ENCODE measurements around the gene AP3B1. TPM values are rescaled to one million over a fixed set of nuclear protein-coding genes. Genes with fewer than 3 reads are reported as not detected.

Gene AP3B1
- total RNA-seq, 2 donors from 2014 or later: 46.1 to 46.5 TPM

GRCh38 chr5:78308703-78309102 lies 14.2 kb upstream of the AP3B1 start:
- DNase-seq (ENCODE audit: low spot score in 2 of 2) (no peak), ATAC-seq (no peak)
- no peaks in the 10 kb centered on the region for H3K36me3 Mint-ChIP-seq
- no peaks in the 10 kb centered on the region for H3K9me3 Mint-ChIP-seq
- no peak overlapping the region for H3K27ac Mint-ChIP-seq

- DNase-seq (ENCODE audit: low spot score in 2 of 2) (no peak), ATAC-seq (no peak)
- Mint-ChIP-seq H3K9me3 (no peaks in the 10 kb centered on the region), H3K36me3 (no peaks in the 10 kb centered on the region), H3K27ac (no peak overlapping the region)
Observed at GRCh38 chr5:78300464-78301045, 6.1 kb upstream of the AP3B1 start.

GRCh38 chr5:78295035-78295961 lies 800 bp upstream of the AP3B1 start:
- H3K36me3 Mint-ChIP-seq: peaks cover 13 to 18% of the 10 kb centered on the region in 2 donors
- ATAC-seq (peak; percentile 21 to 41), DNase-seq (ENCODE audit: low spot score in 2 of 2) (peak; percentile 52 to 59)
- H3K9me3 Mint-ChIP-seq: no peaks in the 10 kb centered on the region
- H3K27ac Mint-ChIP-seq: peak overlapping the region; percentile 99 to 100

DNA sequence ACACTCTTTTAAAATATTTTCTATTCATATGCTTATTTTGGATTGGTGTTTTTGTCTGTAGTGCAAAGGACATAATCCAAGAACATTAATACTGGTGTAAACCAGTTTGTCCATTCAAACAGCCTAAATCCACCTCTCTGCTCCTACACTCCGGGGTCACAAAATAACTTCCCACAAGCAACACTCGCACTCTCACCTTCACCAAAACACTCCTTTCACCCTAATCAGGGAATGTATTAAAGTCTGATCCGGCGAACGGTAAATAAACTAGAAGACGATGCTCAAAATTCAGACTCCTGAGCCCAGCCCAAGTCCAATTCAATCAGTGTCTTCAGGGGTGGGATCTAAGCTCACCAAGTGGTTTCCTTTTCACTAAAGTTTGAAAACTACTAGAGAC lies 649 bp downstream of the AP3B1 start:
- DNase-seq (ENCODE audit: low spot score in 2 of 2) (no peak), ATAC-seq (no peak)
- Mint-ChIP-seq H3K36me3 (peaks cover 13 to 18% of the 10 kb centered on the region in 2 donors), H3K9me3 (no peaks in the 10 kb centered on the region), H3K27ac (peak overlapping the region; percentile 99 to 100)

DNA sequence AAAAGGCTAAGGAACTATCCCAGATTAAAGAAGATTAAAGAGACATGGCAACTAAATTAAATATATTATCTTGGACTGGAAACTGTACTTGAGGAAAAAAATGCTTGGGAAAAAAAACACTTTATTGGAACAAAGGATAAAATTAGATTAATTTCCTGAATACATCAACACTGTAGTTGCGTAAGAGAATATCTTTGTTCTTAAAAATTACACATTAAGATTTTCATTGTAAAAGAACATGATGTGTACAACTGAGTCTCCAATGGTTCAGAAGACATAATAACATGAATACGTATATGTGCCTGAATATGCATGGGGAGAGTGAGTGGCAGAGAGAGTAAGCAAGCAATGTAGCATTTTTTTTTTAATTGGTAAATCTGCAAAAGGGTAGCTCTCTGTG lies 2.8 kb downstream of the AP3B1 start:
- ATAC-seq (no peak), DNase-seq (ENCODE audit: low spot score in 2 of 2) (no peak)
- Mint-ChIP-seq H3K36me3 (peaks cover 13 to 18% of the 10 kb centered on the region in 2 donors), H3K27ac (no peak overlapping the region), H3K9me3 (no peaks in the 10 kb centered on the region)

DNA sequence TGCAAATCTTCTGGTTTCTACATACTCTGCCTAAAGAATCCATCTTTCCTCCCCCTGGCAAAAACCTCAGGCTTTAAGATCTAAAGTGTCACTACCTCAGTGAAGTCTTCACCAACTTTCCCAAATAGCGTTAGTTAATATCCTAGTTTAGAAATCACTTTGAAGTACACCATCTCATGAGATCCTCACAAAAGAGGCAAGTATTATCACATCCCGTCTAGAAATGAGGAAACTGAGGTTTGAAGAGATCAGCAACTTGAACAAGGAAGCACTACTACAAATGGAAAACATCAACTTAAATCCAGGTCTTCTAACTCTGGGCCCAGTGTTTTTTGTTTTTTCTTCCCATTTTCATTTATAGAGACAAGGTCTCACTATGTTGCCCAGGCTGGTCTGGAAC lies 4.6 kb downstream of the AP3B1 start:
- no peak overlapping the region for H3K27ac Mint-ChIP-seq
- H3K36me3 Mint-ChIP-seq: peaks cover 20 to 27% of the 10 kb centered on the region in 2 donors
- ATAC-seq (no peak), DNase-seq (ENCODE audit: low spot score in 2 of 2) (no peak)
- H3K9me3 Mint-ChIP-seq: peaks cover 0 to 11% of the 10 kb centered on the region in 2 donors

DNA sequence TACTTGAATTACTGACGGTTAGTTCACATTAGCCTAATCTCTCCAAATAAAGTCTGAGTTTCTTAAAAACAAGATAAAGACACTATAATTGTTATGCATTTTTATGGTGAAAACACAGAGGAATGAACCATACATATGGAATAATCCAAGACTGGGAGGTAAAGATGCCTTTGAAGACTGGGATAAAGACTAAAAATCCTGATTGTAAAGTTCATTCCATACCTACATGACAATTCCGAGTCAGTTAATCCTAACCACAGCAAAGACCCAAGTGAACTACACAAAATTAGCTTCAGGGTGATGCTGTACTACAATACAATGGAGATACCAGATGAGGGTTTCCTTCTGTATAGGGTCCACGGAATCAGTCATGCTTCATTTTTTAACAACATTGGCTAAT lies 6.3 kb downstream of the AP3B1 start:
- Mint-ChIP-seq H3K36me3 (peaks cover 7 to 14% of the 10 kb centered on the region in 2 donors), H3K27ac (no peak overlapping the region), H3K9me3 (peaks cover 0 to 11% of the 10 kb centered on the region in 2 donors)
- ATAC-seq (no peak), DNase-seq (ENCODE audit: low spot score in 2 of 2) (no peak)

DNA sequence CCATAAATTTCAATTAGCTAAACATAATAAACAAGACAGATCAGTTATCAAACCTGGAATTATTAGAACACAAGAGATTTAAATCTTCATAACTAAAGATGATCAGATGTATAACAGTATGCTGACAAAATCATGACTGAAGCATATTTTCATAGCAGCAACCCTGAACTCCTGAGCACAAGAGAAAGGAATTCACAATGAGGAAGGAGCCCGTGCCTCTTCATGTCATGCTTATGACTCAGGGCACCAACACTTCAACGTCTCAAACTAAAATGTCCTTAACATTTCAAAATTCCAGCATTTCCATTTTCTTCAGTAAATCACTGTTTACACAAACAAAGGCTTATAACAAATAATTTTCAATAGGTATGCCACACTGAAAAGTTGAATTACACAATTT lies 6.7 kb downstream of the AP3B1 start:
- ATAC-seq: no peak
- peaks cover 7 to 14% of the 10 kb centered on the region in 2 donors for H3K36me3 Mint-ChIP-seq
- DNase-seq (ENCODE audit: low spot score in 2 of 2): no peak

DNA sequence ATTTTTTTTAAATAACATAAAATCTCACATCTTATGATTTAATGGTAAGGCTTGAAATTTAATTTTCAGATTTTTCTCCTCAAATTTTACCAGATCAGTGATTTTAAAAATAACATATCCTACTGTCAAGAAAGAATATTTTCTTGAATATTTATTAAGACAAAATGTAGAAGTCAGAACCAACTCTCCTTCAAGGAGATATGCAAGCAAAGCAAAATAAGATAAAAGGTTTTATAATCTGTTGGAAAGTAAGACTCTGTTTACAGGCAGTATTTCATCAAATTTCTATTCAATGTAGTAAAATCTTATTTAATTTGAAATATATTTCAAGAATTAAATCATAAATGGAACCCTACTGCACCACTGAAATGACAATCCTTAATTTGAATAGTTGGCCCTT lies 7.3 kb downstream of the AP3B1 start:
- no peak for ATAC-seq
- no peak overlapping the region for H3K27ac Mint-ChIP-seq
- peaks cover 0 to 11% of the 10 kb centered on the region in 2 donors for H3K9me3 Mint-ChIP-seq
- no peak for DNase-seq (ENCODE audit: low spot score in 2 of 2)
- peaks cover 7 to 14% of the 10 kb centered on the region in 2 donors for H3K36me3 Mint-ChIP-seq

More for the DNA sequence above, 6.7 kb downstream of the AP3B1 start:
- Mint-ChIP-seq H3K9me3 (peaks cover 0 to 11% of the 10 kb centered on the region in 2 donors), H3K27ac (no peak overlapping the region)

GRCh38 chr5:78286290-78286689 lies 8.2 kb downstream of the AP3B1 start:
- H3K9me3 Mint-ChIP-seq: peaks cover 0 to 11% of the 10 kb centered on the region in 2 donors
- no peak overlapping the region for H3K27ac Mint-ChIP-seq
- DNase-seq (ENCODE audit: low spot score in 2 of 2) (no peak), ATAC-seq (no peak)
- peaks cover 7 to 14% of the 10 kb centered on the region in 2 donors for H3K36me3 Mint-ChIP-seq

GRCh38 chr5:78283802-78284201 lies 10.7 kb downstream of the AP3B1 start:
- DNase-seq (ENCODE audit: low spot score in 2 of 2) (no peak), ATAC-seq (no peak)
- H3K27ac Mint-ChIP-seq: no peak overlapping the region
- peaks cover 0 to 11% of the 10 kb centered on the region in 2 donors for H3K9me3 Mint-ChIP-seq
- H3K36me3 Mint-ChIP-seq: peaks cover 7 to 14% of the 10 kb centered on the region in 2 donors

- DNase-seq (ENCODE audit: low spot score in 2 of 2): no peak
- H3K27ac Mint-ChIP-seq: no peak overlapping the region
- no peak for ATAC-seq
- H3K9me3 Mint-ChIP-seq: peaks cover 0 to 11% of the 10 kb centered on the region in 2 donors
- peaks cover 7 to 14% of the 10 kb centered on the region in 2 donors for H3K36me3 Mint-ChIP-seq
Observed at GRCh38 chr5:78283105-78283504, 11.4 kb downstream of the AP3B1 start.

- no peak overlapping the region for H3K27ac Mint-ChIP-seq
- H3K36me3 Mint-ChIP-seq: peaks cover 2 to 4% of the 10 kb centered on the region in 2 donors
- H3K9me3 Mint-ChIP-seq: peaks cover 0 to 2% of the 10 kb centered on the region in 2 donors
- DNase-seq (ENCODE audit: low spot score in 2 of 2): no peak
- ATAC-seq: no peak
Observed at GRCh38 chr5:78280261-78280660, 14.2 kb downstream of the AP3B1 start.

GRCh38 chr5:78279194-78279593 lies 15.3 kb downstream of the AP3B1 start:
- Mint-ChIP-seq H3K27ac (no peak overlapping the region), H3K36me3 (no peaks in the 10 kb centered on the region), H3K9me3 (no peaks in the 10 kb centered on the region)
- DNase-seq (ENCODE audit: low spot score in 2 of 2): no peak
- ATAC-seq: no peak

DNA sequence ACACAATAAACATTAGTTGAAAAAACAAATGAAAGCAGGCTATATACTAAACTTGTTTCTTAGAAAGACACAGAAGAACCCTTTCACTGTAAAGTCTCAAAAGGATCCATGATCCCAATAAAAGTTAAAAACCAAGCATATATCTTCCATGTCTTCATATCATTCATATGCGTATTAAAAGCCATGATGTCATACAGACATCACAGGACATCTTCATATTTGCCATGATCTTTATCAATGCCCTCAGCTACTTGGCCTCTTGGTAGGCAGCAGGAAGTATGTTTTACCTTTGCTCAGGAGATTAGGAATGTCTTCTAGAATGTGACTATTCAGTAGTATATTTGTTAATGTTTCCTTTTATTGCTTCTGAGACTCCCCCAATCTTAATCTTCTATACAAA lies 16.8 kb downstream of the AP3B1 start:
- Mint-ChIP-seq H3K36me3 (no peaks in the 10 kb centered on the region), H3K27ac (no peak overlapping the region), H3K9me3 (no peaks in the 10 kb centered on the region)
- ATAC-seq (no peak), DNase-seq (ENCODE audit: low spot score in 2 of 2) (no peak)

DNA sequence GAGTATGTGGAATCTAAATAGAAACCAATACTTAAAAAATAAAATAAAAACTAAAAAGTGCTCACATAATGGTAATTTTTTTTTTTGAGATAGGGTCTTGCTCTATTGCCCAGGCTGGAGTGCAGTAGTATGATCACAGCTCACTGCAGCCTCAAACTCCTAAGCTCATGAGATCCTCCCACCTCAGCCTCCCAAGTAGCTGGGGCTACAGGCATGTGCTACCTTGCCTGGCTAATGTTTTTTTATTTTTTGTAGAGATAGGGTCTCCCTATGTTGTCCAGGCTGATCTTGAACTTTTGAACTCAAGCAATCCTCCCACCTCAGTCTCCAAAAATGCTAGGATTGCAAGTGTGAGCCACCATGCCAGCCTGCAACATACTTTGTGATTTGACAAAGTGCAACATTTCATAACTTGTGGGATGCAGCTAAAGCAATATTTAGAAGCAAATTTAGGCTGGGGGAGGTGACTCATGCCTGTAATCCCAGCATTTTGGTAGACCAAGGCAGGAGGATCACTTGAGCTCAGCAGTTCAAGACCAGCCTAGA lies 18.4 kb downstream of the AP3B1 start:
- no peaks in the 10 kb centered on the region for H3K9me3 Mint-ChIP-seq
- no peak for ATAC-seq
- H3K36me3 Mint-ChIP-seq: no peaks in the 10 kb centered on the region

DNA sequence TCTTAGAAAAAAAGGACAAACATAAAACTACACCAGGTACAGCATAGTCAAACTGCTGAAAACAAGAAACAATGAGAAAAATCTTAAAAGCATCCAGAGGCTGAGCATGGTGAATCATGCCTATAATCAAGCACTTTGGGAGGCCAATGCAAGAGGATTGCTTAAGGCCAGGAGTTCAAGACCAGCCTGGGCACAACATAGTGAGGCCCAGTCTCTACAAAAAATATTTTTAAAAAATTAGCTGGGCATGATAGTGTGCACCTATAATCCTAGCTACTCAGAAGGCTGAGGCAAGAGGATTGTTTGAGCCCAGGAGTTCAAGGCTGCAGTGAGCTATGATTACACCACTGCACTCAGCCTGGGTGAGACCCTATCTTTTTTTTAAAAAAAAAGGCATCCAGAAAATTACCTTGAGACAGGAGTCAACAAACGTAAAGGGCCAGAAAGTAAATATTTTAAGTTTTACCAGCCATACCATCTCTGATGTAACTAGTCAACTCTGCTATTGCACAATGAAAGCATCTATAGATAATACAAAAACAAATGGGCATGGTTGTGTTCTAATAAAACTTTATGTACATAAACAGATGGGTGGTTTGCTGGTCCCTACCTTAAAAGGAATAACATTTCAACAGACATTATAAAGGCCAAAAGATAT lies 19.8 kb downstream of the AP3B1 start:
- Mint-ChIP-seq H3K27ac (no peak overlapping the region), H3K9me3 (no peaks in the 10 kb centered on the region), H3K36me3 (no peaks in the 10 kb centered on the region)
- no peak for DNase-seq (ENCODE audit: low spot score in 2 of 2)
- no peak for ATAC-seq

More for the DNA sequence above, 18.4 kb downstream of the AP3B1 start:
- H3K27ac Mint-ChIP-seq: no peak overlapping the region
- DNase-seq (ENCODE audit: low spot score in 2 of 2): no peak

All from activated naive CD4-positive, alpha-beta T cell treated with anti-CD3 and anti-CD28 coated beads, Interleukin-2, amount 50 U/mL, for 72 hours (primary cell).